Measurements from ENCODE around the gene SEC14L5. TPM values are rescaled to one million over a fixed set of nuclear protein-coding genes. Genes with fewer than 3 reads are reported as not detected.
A peak's percentile ranks its signal among the peaks of the same experiment; 100 is the strongest.
"Not testable (repeated sequence)": the region's sequence is repeated elsewhere in the genome, so short reads cannot be mapped to it uniquely, and the experiment has no call there.

The SEC14L5 gene
- 1.2 TPM for total RNA-seq

GRCh38 chr16:4957720-4958509 is at the start of gene SEC14L5:
Gene SEC14L5, plus strand, starts transcription at chr16:4958330. Its CDS starts 994 bp downstream, at chr16:4959324.
- peak; percentile 97 for ATAC-seq

DNA sequence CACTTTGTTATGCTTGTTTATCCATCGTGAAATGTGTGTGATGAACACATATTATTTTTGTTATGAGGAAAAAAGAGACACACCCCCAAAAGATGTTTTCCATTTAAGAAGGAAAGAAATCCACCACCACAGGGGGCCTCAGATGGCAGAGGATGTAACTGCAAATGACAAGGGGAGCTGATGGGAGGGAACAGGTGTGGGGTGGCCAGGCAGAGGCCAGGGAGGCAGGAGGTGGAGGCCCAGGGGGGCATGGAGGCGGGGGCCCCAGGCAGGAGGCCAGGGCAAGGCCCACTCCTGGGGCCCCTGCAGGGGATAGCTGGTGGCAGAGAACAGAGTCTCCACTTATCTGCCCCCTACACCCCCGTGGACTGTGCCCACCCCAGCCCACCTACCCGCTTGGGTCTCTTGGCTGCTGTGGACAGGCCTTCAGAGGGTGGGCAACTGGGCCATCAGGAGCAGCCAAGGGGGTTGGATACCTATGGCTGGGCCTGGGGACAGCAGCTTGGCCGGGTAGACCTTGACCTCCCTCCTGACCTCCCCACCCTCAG is 49.2 kb upstream of the SEC14L5 start:
- ATAC-seq: peak; percentile 4

DNA sequence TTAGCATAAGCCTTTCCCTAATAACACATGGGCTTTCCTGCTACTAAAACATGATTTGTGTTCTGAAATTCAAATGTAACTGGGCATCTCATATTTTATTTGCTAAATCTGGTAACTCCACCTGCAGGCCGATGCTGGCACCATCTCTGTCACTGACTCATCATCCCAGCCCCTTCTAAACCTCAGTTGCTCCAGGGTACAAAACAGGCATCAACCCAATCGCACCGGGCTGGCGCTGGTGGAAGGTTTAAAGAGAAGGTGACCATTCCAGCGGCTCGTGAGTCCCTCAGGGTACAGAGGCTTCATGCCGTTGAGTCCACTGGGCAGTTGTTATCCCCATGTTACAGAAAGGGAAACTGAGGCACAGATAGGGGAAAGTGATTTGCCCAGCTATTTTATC is 48.3 kb upstream of the SEC14L5 start:
- no peak for ATAC-seq

- no peak for ATAC-seq
Observed at GRCh38 chr16:4910828-4911227, 47.3 kb upstream of the SEC14L5 start.

- no peak for ATAC-seq
Observed at GRCh38 chr16:4911970-4912386, 46.2 kb upstream of the SEC14L5 start.

DNA sequence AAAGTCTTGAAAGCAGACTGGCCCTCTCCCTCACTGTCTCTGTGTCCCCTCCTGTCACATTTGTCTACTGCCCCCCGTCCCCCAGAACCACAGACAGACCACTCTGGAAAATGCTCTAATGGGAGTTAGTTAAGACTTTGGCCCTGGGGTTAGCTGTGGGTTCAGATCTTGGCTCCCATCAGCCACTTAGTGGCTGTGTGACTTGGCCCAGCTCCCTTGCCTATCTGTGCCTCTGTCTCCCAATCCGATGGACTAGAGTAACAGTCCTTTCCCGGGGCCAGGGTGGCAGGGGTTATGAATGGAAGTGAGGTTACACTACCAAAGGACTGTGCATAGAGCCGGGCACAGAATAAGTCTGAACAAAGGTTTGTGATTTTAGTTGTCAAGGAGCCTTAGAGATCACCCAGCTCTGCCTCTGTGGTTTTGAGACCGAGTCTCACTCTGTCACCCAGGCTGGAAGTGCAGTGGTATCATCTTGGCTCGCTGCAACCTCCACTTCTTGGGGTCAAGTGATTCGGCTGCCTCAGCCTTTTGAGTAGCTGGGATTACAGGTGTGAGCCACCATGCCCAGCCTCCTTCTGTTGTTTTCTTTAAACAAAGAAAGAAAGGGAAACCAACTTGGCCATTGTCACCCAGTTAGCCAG is 44.9 kb upstream of the SEC14L5 start:
- ATAC-seq: no peak

GRCh38 chr16:4913774-4914525 is 44.2 kb upstream of the SEC14L5 start:
- no peak for ATAC-seq

DNA sequence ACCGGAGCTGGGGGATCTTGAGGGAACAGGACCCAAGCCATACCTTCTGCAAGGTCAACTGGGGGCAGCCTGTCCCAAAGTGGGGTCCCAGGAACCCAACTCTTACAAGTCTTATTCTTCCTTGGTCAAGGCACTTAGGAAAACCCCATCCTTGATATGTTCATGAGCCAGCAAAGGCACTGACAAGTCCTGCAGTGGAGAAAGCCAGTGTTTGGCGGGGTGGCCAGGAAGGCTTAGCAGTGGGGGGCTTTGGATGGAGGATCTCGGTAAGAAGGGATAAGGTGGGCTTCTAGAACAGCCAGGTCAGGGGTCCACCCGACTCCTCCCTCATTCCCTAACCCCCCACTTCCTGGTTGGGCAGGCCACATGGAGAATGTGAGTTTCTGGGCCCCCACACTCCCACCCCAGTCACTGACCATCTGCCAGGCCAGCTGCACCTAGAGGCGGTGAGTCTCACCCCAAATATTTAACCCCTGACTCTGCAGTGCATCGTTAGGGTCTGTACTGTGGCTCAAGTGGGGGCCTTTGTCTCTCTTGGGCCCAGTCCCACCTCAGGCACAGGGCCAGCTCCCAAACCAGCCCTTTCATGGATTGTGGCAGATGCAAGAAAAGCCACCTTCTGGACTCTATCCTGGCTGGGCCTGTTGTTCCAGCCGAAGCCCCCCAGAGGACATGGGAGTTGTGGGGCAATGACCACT is 43.5 kb upstream of the SEC14L5 start:
- ATAC-seq: no peak

DNA sequence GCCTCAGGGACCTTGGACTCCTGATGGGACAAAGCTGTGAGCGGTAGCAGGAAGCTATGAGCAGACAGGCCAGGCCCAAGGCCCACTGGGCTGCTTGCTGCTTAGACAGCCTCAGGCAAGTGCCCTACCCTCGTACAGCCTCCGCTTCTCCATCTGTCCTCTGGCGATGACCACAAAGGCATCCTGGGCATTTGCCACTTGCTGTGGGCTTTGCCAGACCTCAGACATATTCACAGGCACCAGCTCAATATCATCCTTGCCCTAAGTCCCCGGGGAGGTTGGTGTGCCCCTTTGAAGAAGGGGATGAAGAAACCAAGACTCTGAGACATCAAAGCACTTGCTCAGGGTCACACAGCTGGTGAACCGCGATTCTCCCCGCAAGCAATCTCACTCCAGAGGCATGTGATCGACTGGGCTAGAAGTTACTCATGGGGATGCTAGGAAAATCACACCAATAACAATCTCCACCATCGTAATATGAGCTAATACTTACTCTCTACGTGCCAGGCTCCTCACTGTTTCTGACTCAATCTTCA is 42.8 kb upstream of the SEC14L5 start:
- ATAC-seq: peak; percentile 2

- no peak for ATAC-seq
Observed at GRCh38 chr16:4917117-4917516, 41.0 kb upstream of the SEC14L5 start.

GRCh38 chr16:4918781-4919251 is 39.3 kb upstream of the SEC14L5 start:
- peak; percentile 76 for ATAC-seq

GRCh38 chr16:4920826-4921225 is 37.3 kb upstream of the SEC14L5 start:
- no peak for ATAC-seq

DNA sequence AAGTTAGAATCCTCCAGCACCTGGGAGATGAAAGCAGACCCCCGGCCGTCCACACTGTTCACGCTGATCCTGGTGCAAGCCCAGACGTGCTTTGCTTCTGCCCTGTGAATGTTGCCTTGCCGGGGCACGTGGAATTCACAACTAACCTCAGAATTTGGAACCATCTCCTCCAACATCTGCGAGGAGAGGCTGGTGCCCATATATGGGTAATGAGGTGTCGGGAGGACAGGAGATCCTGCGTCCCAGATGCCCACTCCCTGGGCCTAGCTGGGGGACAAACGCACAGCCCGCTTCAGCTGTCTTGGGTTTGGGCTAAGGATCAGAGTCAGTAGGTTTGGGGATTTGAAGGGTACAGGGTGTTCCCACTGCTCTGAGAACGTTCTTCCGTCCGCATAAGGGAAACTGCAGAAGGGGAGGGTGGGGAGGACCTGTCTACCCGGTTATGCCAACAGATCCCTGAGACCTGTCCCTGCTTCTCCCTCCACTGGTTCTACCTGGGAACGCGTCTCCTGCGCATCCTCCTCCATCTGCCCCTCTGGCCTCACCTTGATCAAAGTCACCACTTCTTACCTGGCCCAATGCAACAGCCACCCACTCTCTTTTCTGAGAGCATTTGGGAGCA is 35.3 kb upstream of the SEC14L5 start:
- peak; percentile 61 for ATAC-seq

GRCh38 chr16:4923853-4924252 is 34.3 kb upstream of the SEC14L5 start:
- no peak for ATAC-seq

DNA sequence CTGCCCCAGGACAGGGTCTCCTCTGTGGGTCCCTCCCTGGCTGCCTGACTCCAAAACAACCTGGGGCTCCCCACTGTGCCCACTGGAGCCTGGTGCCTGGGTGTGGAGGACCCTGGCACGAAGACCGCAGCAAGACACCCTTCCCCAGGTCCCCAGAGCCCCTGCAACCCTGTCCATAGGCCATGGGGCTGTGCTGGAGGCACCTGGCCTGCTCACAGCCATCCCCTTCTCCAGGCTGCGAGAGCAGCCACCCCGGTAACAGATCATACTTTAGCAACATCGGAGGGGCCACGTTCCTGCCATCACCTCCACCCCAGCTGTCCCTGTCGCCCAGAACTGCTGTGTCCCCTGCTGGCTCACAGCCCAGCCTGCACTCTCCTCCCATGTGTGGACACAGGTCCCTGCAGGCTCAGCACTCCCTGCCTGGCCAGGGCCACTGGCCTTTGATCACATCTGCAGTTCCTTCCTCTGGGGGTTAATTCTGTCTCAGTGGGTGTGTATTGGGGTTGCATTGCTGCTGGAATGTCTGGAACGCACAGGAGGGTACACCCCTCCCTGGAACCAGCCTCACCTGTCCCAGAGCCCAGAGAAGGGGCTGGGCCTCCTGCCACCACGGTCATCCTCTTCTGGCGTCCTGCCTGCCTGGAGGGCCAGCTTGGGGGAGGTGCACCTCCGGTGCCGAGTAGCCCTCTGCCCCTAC is 33.4 kb upstream of the SEC14L5 start:
- ATAC-seq: peak; percentile 72

DNA sequence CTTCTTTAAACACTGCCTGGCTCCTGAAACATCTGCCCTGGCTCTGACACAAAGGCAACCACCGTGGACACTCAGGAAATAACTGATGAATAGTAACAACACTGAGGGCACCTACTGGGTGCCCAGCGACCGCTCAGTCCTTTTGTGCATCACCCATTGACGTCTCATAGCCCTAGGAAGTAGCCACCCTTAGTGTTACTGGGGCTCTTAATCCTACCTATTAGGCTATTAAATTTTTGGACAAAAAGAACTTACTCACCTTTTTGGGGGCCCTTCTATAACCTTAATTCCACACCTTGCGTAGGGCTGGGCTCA is 32.9 kb upstream of the SEC14L5 start:
- no peak for ATAC-seq

GRCh38 chr16:4925791-4926190 is 32.3 kb upstream of the SEC14L5 start:
- peak; percentile 73 for ATAC-seq

DNA sequence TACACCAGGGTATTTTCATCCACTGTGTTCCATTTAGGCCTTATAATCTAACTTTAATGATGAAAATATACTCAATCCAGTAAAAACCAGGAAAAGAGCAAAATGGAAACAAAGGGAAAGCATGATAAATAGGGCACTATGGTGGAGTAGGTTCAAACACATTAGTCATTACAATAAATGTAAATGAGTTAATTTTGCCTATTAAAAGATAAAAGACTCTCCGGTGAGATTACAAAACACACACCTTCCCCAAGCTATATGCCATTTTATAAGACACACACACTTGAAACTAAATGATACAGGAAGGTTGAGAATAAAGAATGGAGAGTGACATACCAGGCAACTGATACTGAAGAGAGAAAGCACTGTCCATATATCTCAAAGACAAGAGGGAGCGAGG is 31.2 kb upstream of the SEC14L5 start:
- ATAC-seq: no peak

- no peak for ATAC-seq
Observed at GRCh38 chr16:4927661-4928060, 30.5 kb upstream of the SEC14L5 start.

DNA sequence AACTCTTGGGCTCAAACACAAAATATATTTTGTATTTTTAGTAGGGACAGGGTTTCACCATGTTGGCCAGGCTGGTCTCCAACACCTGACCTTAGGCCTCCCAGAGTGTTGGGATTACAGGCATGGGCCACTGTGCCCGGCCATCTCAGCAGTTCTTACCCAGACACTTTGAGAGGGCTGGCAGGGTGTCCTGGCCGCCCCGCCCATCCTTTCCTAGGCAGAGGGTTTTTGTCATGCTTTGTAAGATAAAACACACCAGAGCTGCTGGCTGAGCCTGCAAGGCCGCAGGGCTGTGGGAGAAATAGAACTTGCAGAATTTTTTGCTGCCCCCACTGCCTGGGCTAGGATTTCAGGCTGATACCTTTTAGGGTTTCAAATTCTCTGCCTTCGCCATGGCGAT is 29.9 kb upstream of the SEC14L5 start:
- no peak for ATAC-seq

DNA sequence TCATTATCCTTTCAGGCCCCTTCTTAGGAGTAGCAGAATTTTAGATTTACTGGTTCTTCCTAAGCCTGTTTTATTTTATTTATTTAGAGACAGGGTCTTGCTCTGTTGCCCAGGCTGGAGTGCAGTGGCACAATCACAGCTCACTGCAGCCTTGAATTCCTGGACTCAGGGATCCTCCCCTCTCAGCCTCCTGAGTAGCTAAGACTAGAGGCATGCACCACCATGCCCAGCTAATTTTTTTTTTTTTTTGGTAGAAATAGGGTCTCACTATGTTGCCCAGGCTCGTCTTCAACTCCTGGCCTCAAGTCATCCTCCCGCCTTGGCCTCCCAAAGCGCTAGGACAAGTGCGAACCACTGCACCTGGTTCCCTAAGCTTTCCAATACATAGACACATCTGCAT is 28.5 kb upstream of the SEC14L5 start:
- ATAC-seq: not testable (repeated sequence)
